ENCODE measurements around the gene TFDP1. TPM values are rescaled to one million over a fixed set of nuclear protein-coding genes. Genes with fewer than 3 reads are reported as not detected.

TFDP1 gene
- total RNA-seq, 2 donors from 2014 or later: 74.8 to 76.1 TPM

DNA sequence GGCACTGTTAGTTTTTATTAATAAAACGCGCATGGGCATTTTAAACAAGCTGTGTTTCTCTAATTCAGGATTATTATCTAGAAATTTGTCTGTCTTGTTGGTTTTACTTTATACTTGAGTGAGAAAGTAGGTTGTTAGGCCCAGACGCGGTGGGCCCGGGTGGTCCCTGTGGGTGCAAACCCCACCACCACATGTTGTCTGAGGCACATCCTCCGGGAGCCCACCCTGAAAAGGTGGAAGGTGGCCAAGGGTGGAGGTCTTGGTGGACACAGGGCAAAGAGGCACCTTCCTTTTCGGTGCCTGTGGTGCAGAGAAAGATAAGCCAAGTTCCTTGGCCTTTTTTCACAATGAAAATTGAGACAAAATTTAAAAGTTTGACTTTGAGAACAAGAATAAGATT, 56.9 kb downstream of the TFDP1 start:
- Mint-ChIP-seq H3K4me1 (no peaks in the 10 kb centered on the region), H3K4me3 (no peak overlapping the region), H3K9me3 (peaks cover 50% of the 10 kb centered on the region), H3K27ac (no peak overlapping the region), H3K36me3 (ENCODE audit: low read depth) (peaks cover 81% of the 10 kb centered on the region), H3K27me3 (ENCODE audit: insufficient read depth) (no peaks in the 10 kb centered on the region)
- no peak for DNase-seq
- H3K36me3 ChIP-seq (ENCODE audit: control insufficient read depth, insufficient read depth, low read length): peaks cover 70% of the 10 kb centered on the region
- no peak overlapping the region for H3K9ac ChIP-seq (ENCODE audit: extremely low read depth, low read length, poor library complexity, severe bottlenecking)
- TF ChIP-seq, protein P1, sequence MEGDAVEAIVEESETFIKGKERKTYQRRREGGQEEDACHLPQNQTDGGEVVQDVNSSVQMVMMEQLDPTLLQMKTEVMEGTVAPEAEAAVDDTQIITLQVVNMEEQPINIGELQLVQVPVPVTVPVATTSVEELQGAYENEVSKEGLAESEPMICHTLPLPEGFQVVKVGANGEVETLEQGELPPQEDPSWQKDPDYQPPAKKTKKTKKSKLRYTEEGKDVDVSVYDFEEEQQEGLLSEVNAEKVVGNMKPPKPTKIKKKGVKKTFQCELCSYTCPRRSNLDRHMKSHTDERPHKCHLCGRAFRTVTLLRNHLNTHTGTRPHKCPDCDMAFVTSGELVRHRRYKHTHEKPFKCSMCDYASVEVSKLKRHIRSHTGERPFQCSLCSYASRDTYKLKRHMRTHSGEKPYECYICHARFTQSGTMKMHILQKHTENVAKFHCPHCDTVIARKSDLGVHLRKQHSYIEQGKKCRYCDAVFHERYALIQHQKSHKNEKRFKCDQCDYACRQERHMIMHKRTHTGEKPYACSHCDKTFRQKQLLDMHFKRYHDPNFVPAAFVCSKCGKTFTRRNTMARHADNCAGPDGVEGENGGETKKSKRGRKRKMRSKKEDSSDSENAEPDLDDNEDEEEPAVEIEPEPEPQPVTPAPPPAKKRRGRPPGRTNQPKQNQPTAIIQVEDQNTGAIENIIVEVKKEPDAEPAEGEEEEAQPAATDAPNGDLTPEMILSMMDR (conservative IDR thresholded peaks at IDR 0.05): no peak
- no peaks in the 10 kb centered on the region for H3K27me3 ChIP-seq (ENCODE audit: control insufficient read depth, insufficient read depth, low read length, poor library complexity, severe bottlenecking)
- H3K4me3 ChIP-seq (ENCODE audit: low read length): no peak overlapping the region
- 89 to 91% methylated on average over 3 to 7 of the region's 7 CpGs for WGBS, 2 experiments (ENCODE audit: insufficient coverage in 1 of 2, insufficient read length in 1 of 2)
- H3K4me1 ChIP-seq (ENCODE audit: control insufficient read depth, insufficient read depth, low read length): no peaks in the 10 kb centered on the region
- H3K9me3 ChIP-seq (ENCODE audit: control insufficient read depth, low read length): peaks cover 63% of the 10 kb centered on the region
- H3K27ac ChIP-seq (ENCODE audit: low read depth, low read length): no peak overlapping the region

DNA sequence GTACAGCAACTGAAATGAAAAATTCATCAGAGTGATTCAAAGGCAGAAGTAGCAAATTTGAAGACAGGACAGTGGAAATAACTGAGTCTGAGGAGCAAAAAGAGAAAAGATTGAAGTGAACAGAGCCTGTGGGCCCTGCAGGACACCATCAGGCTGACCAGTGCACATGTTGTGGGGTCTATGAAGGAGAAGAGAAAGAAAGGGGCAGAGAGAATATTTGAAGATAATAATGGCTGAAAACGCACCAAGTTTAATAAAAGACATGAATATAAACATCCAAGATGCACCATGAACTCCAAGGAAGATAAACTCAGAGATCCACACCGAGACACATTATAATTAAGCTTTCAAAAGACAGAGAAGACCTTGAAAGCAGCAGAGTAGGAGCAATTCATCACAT, 58.0 kb downstream of the TFDP1 start:
- peaks cover 70% of the 10 kb centered on the region for H3K36me3 Mint-ChIP-seq (ENCODE audit: low read depth)

DNA sequence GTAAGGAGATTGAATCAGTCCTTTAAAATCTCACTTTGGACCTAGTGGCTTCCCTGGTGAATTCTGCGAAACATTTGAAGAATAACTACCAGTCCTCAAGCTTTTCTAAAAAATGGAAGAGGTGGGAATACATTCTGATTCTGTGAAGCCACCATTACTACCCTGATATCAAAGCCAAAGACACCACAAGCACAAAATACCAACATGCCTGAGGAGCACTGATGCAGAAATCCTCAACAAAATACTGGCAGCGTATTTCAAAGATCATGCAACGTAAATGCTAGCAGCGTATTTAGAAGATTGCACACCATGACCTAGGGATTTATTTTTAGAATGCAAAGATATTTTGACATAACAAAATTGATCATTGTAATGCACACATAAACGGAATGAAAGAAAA, 59.0 kb downstream of the TFDP1 start:
- no peaks in the 10 kb centered on the region for H3K27me3 Mint-ChIP-seq (ENCODE audit: insufficient read depth)
- H3K9ac ChIP-seq (ENCODE audit: extremely low read depth, low read length, poor library complexity, severe bottlenecking): no peak overlapping the region
- WGBS, 2 experiments (ENCODE audit: insufficient coverage in 1 of 2, insufficient read length in 1 of 2): 89 to 95% methylated on average over 3 to 4 of the region's 5 CpGs
- peaks cover 50% of the 10 kb centered on the region for H3K9me3 Mint-ChIP-seq
- DNase-seq: no peak
- H3K27ac ChIP-seq (ENCODE audit: low read depth, low read length): no peak overlapping the region
- no peaks in the 10 kb centered on the region for H3K4me1 ChIP-seq (ENCODE audit: control insufficient read depth, insufficient read depth, low read length)
- H3K4me3 Mint-ChIP-seq: no peak overlapping the region
- peaks cover 67% of the 10 kb centered on the region for H3K36me3 Mint-ChIP-seq (ENCODE audit: low read depth)
- H3K27me3 ChIP-seq (ENCODE audit: control insufficient read depth, insufficient read depth, low read length, poor library complexity, severe bottlenecking): no peaks in the 10 kb centered on the region
- peaks cover 63% of the 10 kb centered on the region for H3K9me3 ChIP-seq (ENCODE audit: control insufficient read depth, low read length)
- TF ChIP-seq, protein P1 (conservative IDR thresholded peaks at IDR 0.05): no peak
- peaks cover 48% of the 10 kb centered on the region for H3K36me3 ChIP-seq (ENCODE audit: control insufficient read depth, insufficient read depth, low read length)
- no peak overlapping the region for H3K4me3 ChIP-seq (ENCODE audit: low read length)
- H3K4me1 Mint-ChIP-seq: no peaks in the 10 kb centered on the region
- H3K27ac Mint-ChIP-seq: no peak overlapping the region

More for the DNA sequence above, 58.0 kb downstream of the TFDP1 start:
- TF ChIP-seq, protein P1 (conservative IDR thresholded peaks at IDR 0.05): no peak
- WGBS, 2 experiments (ENCODE audit: insufficient coverage in 1 of 2, insufficient read length in 1 of 2): 90 to 100% methylated on average over 1 to 2 of the region's 2 CpGs
- Histone ChIP-seq H3K27me3 (ENCODE audit: control insufficient read depth, insufficient read depth, low read length, poor library complexity, severe bottlenecking) (no peaks in the 10 kb centered on the region), H3K4me3 (ENCODE audit: low read length) (no peak overlapping the region), H3K9me3 (ENCODE audit: control insufficient read depth, low read length) (peaks cover 63% of the 10 kb centered on the region), H3K36me3 (ENCODE audit: control insufficient read depth, insufficient read depth, low read length) (peaks cover 58% of the 10 kb centered on the region), H3K9ac (ENCODE audit: extremely low read depth, low read length, poor library complexity, severe bottlenecking) (no peak overlapping the region), H3K27ac (ENCODE audit: low read depth, low read length) (no peak overlapping the region), H3K4me1 (ENCODE audit: control insufficient read depth, insufficient read depth, low read length) (no peaks in the 10 kb centered on the region)
- DNase-seq: no peak
- H3K27ac Mint-ChIP-seq: no peak overlapping the region
- peaks cover 50% of the 10 kb centered on the region for H3K9me3 Mint-ChIP-seq
- no peaks in the 10 kb centered on the region for H3K27me3 Mint-ChIP-seq (ENCODE audit: insufficient read depth)
- H3K4me3 Mint-ChIP-seq: no peak overlapping the region
- no peaks in the 10 kb centered on the region for H3K4me1 Mint-ChIP-seq
